Measurements from ENCODE around the gene NPR2.

The NPR2 gene

DNA sequence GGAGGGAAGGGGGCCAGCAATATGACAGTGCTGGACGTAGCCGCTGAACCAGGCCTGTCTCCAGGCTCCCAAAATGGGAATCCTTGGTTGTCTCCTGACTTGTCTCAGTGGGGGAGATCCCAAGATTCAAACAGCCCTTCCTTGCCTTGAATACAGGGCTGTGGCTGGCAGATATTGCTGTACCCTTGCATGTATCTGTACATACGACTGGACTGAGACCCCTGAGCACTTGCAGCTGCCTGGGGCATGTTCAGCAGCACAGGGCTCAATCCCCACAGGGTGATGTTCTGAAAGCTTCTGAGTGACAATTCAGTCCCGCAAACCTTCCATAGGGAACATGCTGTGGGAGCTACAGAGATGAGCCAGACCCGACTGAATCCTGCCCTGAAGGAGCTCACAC, 65.5 kb downstream of the NPR2 start:
- no peak for TF ChIP-seq SIN3A (IDR thresholded peaks at IDR 0.05; ENCODE audit: borderline replicate concordance, insufficient read depth, low read length)
- TF ChIP-seq TAF1 (IDR thresholded peaks at IDR 0.05; ENCODE audit: borderline replicate concordance, insufficient read depth, low read length), result no peak
- TF ChIP-seq FOXP2 (optimal IDR thresholded peaks at IDR 0.05; ENCODE audit: borderline replicate concordance, extremely low read depth, extremely low read length, insufficient read depth), result no peak
- TF ChIP-seq, protein P1, sequence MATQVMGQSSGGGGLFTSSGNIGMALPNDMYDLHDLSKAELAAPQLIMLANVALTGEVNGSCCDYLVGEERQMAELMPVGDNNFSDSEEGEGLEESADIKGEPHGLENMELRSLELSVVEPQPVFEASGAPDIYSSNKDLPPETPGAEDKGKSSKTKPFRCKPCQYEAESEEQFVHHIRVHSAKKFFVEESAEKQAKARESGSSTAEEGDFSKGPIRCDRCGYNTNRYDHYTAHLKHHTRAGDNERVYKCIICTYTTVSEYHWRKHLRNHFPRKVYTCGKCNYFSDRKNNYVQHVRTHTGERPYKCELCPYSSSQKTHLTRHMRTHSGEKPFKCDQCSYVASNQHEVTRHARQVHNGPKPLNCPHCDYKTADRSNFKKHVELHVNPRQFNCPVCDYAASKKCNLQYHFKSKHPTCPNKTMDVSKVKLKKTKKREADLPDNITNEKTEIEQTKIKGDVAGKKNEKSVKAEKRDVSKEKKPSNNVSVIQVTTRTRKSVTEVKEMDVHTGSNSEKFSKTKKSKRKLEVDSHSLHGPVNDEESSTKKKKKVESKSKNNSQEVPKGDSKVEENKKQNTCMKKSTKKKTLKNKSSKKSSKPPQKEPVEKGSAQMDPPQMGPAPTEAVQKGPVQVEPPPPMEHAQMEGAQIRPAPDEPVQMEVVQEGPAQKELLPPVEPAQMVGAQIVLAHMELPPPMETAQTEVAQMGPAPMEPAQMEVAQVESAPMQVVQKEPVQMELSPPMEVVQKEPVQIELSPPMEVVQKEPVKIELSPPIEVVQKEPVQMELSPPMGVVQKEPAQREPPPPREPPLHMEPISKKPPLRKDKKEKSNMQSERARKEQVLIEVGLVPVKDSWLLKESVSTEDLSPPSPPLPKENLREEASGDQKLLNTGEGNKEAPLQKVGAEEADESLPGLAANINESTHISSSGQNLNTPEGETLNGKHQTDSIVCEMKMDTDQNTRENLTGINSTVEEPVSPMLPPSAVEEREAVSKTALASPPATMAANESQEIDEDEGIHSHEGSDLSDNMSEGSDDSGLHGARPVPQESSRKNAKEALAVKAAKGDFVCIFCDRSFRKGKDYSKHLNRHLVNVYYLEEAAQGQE (IDR thresholded peaks at IDR 0.05; ENCODE audit: insufficient read depth in 1 of 2, low read depth in 2 of 2, low read length in 2 of 2), result no peak

DNA sequence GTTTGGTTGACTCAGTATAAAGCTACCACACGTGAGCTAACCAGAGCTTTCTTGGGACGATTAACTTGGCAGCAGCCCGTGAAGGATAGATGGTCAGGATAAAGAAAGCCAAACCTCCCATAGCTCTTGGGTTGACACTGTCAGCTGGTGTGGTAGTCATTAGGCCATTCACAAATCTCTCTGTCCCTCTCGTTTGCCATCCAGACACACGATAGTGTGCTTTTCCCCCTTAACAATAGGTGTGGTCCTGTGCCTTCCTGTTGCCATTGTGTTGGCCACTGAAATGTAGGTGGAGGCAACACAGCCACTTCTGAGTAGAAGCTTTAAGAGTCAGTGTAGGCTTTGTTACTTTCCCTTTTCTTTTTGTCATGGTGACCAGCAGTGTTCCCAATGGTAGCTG, 67.1 kb downstream of the NPR2 start:
- TF ChIP-seq, protein P1 (IDR thresholded peaks at IDR 0.05; ENCODE audit: insufficient read depth in 1 of 2, low read depth in 2 of 2, low read length in 2 of 2), result no peak
- TF ChIP-seq FOXP2 (optimal IDR thresholded peaks at IDR 0.05; ENCODE audit: borderline replicate concordance, extremely low read depth, extremely low read length, insufficient read depth) (no peak), TAF1 (IDR thresholded peaks at IDR 0.05; ENCODE audit: borderline replicate concordance, insufficient read depth, low read length) (no peak), POLR2AphosphoS5 (IDR thresholded peaks at IDR 0.05; ENCODE audit: low read depth, low read length) (no peak), SIN3A (IDR thresholded peaks at IDR 0.05; ENCODE audit: borderline replicate concordance, insufficient read depth, low read length) (no peak)

All from PFSK-1 (cell line).